K562 (cell line): ENCODE results near the gene VAMP8. TPM values are rescaled to one million over a fixed set of nuclear protein-coding genes. Genes with fewer than 3 reads are reported as not detected.

ENCODE experiments used
- ATF1 ChIP-seq, 2 experiments: fragments of 450-650 bp in 1 of 2; IDR thresholded peaks; 2 replicates each; pipeline ENCODE4 v1.6.1; 2016; ENCODE audit warnings: missing compliant biosample characterization in 1 of 2, missing genetic modification characterization in 1 of 2
- BRD4 ChIP-seq: fragments of 200-600 bp; sonication (generic); IDR thresholded peaks from 2 replicates; pipeline ENCODE4 v1.6.1; 2017; ENCODE audit warnings: inconsistent platforms
- EHMT2 ChIP-seq: fragments of 450-650 bp; IDR thresholded peaks from 2 replicates; pipeline ENCODE4 v1.6.1; 2018; ENCODE audit warnings: antibody characterized with exemption
- ELF1 ChIP-seq: fragments of 200-800 bp; sonication (Bioruptor generic); IDR thresholded peaks from 2 replicates; pipeline ENCODE4 v1.6.1; 2016; ENCODE audit warnings: missing genetic modification characterization, missing compliant biosample characterization
- EP400 ChIP-seq: fragments of 450-650 bp; IDR thresholded peaks from 2 replicates; pipeline ENCODE4 v1.6.1; 2017; ENCODE audit warnings: antibody characterized with exemption, mild to moderate bottlenecking, moderate library complexity
- ERF ChIP-seq: fragments of 450-650 bp; formaldehyde crosslinking; IDR thresholded peaks from 2 replicates; pipeline ENCODE4 v1.4.0; 2020; ENCODE audit warnings: mild to moderate bottlenecking, mixed read lengths
- ESRRA ChIP-seq: fragments of 450-650 bp; IDR thresholded peaks from 2 replicates; pipeline ENCODE4 v1.6.1; 2014; ENCODE audit warnings: low read depth, mild to moderate bottlenecking, moderate library complexity, borderline replicate concordance
- ETV1 ChIP-seq: fragments of 450-650 bp; conservative IDR thresholded peaks from 2 replicates; pipeline ENCODE4 v1.6.1; 2016; ENCODE audit warnings: missing genetic modification characterization, control low read depth, low read depth, missing compliant biosample characterization
- GTF2B ChIP-seq: IDR thresholded peaks from 2 replicates; pipeline ENCODE4 v1.6.1; 2011; ENCODE audit not compliant: insufficient read length; ENCODE audit errors: extremely low read depth
- KAT8 ChIP-seq: fragments of 450-650 bp; IDR thresholded peaks from 2 replicates; pipeline ENCODE4 v1.6.1; 2016; ENCODE audit warnings: low read depth, mild to moderate bottlenecking
- L3MBTL2 ChIP-seq: fragments of 450-650 bp; IDR thresholded peaks from 2 replicates; pipeline ENCODE4 v1.6.1; 2016; ENCODE audit warnings: mild to moderate bottlenecking, moderate library complexity
- MAZ ChIP-seq, 2 experiments: fragments of 450-650 bp in 1 of 2; sonication (generic) in 1 of 2; formaldehyde crosslinking; IDR thresholded peaks in 1 of 2; conservative IDR thresholded peaks in 1 of 2; 2 replicates each; pipeline versions ENCODE4 v1.4.0 to v1.5.0; 2020; ENCODE audit warnings: mild to moderate bottlenecking in 1 of 2, missing genetic modification reagents in 1 of 2
- NBN ChIP-seq: fragments of 450-650 bp; IDR thresholded peaks from 2 replicates; pipeline ENCODE4 v1.6.1; 2016; ENCODE audit warnings: low read depth, mild to moderate bottlenecking
- NR1H2 ChIP-seq: sonication (generic); formaldehyde crosslinking; IDR thresholded peaks from 2 replicates; pipeline ENCODE4 v1.4.0; 2020; ENCODE audit warnings: mild to moderate bottlenecking, missing genetic modification reagents
- PHF21A ChIP-seq: fragments of 450-650 bp; IDR thresholded peaks from 2 replicates; pipeline ENCODE4 v1.6.1; 2017; ENCODE audit warnings: low read depth, borderline replicate concordance
- PREB ChIP-seq: sonication (generic); formaldehyde crosslinking; IDR thresholded peaks from 2 replicates; pipeline ENCODE4 v1.8.1; 2023; ENCODE audit warnings: mild to moderate bottlenecking, missing genetic modification reagents
- SMARCA4 ChIP-seq: fragments of 450-650 bp; IDR thresholded peaks from 2 replicates; pipeline ENCODE4 v1.6.1; 2016
- TBL1XR1 ChIP-seq, 2 experiments: IDR thresholded peaks; 2 replicates each; pipeline ENCODE4 v1.6.1; 2012; ENCODE audit warnings: improper control_type of control experiment in 2 of 2, low read length in 2 of 2, mild to moderate bottlenecking in 1 of 2
- ZBTB17 ChIP-seq: fragments of 450-650 bp; formaldehyde crosslinking; IDR thresholded peaks from 2 replicates; pipeline ENCODE4 v1.4.0; 2020; ENCODE audit warnings: mild to moderate bottlenecking
- ZNF263 ChIP-seq: sonication (generic); formaldehyde crosslinking; IDR thresholded peaks from 2 replicates; pipeline ENCODE4 v1.8.0; 2022; ENCODE audit warnings: mild to moderate bottlenecking, missing genetic modification reagents, borderline replicate concordance
- ZNF282 ChIP-seq: sonication (generic); formaldehyde crosslinking; IDR thresholded peaks from 2 replicates; pipeline ENCODE4 v1.8.1; 2023; ENCODE audit warnings: missing genetic modification reagents
- ZNF445 ChIP-seq: fragments of 250-450 bp; sonication (Bioruptor Pico); IDR thresholded peaks from 2 replicates; pipeline ENCODE4 v1.4.0; 2020; ENCODE audit warnings: low read depth, mild to moderate bottlenecking, moderate library complexity
- ZNF589 ChIP-seq: fragments of 200-800 bp; sonication (Bioruptor generic); IDR thresholded peaks from 2 replicates; pipeline ENCODE4 v1.6.1; 2016; ENCODE audit warnings: low read depth, missing genetic modification characterization, missing compliant biosample characterization
- polyA plus RNA-seq, 8 experiments: library from polyadenylated mRNA; depleted of rRNA in 4 of 8; stranded (reverse) in 5 of 8; unstranded in 3 of 8; fragments of >200 nt; fragmentation: Nextera tagmentation in 2 of 8; fragmentation: Illumina TruSeq in 1 of 8; extraction: Ambion mirVana in 2 of 8; extraction: Trizol in 1 of 8; gene quantifications; 2 replicates each; pipeline versions ENCODE4 v1.2.1 to v1.2.3, GENCODE V29; 2011 to 2014; ENCODE audit warnings: inconsistent platforms in 1 of 8, missing spikeins in 1 of 8
- total RNA-seq, 7 experiments: library from RNA; depleted of rRNA in 6 of 7; stranded (reverse); fragments of >200 nt in 6 of 7; fragmentation: Illumina TruSeq in 2 of 7; extraction: Trizol in 2 of 7; gene quantifications; 2 replicates each; pipeline versions ENCODE4 v1.2.1 to v1.2.3, GENCODE V29; 2011 to 2021; ENCODE audit warnings: low replicate concordance in 1 of 7
- TF ChIP-seq, protein P1 (sequence below): fragments of 250-450 bp; sonication (Bioruptor Pico); IDR thresholded peaks from 2 replicates; pipeline ENCODE4 v1.5.0; 2021
- TF ChIP-seq, protein P2 (sequence below): fragments of 450-650 bp; formaldehyde crosslinking; IDR thresholded peaks from 2 replicates; pipeline ENCODE4 v1.4.0; 2020; ENCODE audit warnings: mild to moderate bottlenecking
- TF ChIP-seq, protein P3 (sequence below): fragments of 450-650 bp; conservative IDR thresholded peaks from 2 replicates; pipeline ENCODE4 v1.6.1; 2016; ENCODE audit warnings: missing genetic modification characterization, low read depth, mild to moderate bottlenecking, missing compliant biosample characterization, moderate library complexity

The VAMP8 gene
- total and polyA plus RNA-seq, 9 of the 15 experiments (the other 6 are each of a cell fraction or from before 2014, with no cell fraction given) = 107 to 571 (median 248) TPM

- TF ChIP-seq ZNF589 (no peak), PHF21A (no peak), ZNF445 (CRISPR knock-in tag) (no peak), TBL1XR1 (IDR thresholded peaks at IDR 0.05; ENCODE audit: low read length in 2 of 2) (no peak), ZNF282 (CRISPR knock-in tag) (no peak), GTF2B (no peak), SMARCA4 (no peak), ELF1 (tag) (no peak), PREB (no peak), ESRRA (no peak), ATF1 (CRISPR knock-in tag; IDR thresholded peaks at IDR 0.05) (no peak), ATF1 (tag; IDR thresholded peaks at IDR 0.05) (no peak), ZBTB17 (CRISPR knock-in tag) (no peak; the same call in 1 of the 2 replicates), BRD4 (no peak), NBN (no peak), ERF (no peak), MAZ (CRISPR knock-in tag; conservative IDR thresholded peaks at IDR 0.05 in 1 of 2, IDR thresholded peaks at IDR 0.05 in 1 of 2) (no peak), NR1H2 (CRISPR knock-in tag) (no peak), L3MBTL2 (no peak), ETV1 (tag) (no peak), EHMT2 (0 out of 2 replicates have a peak, but pooled peaks have one; percentile 1), ZNF263 (CRISPR knock-in tag) (0 out of 2 replicates have a peak, but pooled peaks have one; percentile 34), EP400 (0 out of 2 replicates have a peak, but pooled peaks have one; percentile 9), KAT8 (no peak)
- TF ChIP-seq, protein P1, sequence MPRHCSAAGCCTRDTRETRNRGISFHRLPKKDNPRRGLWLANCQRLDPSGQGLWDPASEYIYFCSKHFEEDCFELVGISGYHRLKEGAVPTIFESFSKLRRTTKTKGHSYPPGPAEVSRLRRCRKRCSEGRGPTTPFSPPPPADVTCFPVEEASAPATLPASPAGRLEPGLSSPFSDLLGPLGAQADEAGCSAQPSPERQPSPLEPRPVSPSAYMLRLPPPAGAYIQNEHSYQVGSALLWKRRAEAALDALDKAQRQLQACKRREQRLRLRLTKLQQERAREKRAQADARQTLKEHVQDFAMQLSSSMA (CRISPR knock-in tag) = no peak
- TF ChIP-seq, protein P2, sequence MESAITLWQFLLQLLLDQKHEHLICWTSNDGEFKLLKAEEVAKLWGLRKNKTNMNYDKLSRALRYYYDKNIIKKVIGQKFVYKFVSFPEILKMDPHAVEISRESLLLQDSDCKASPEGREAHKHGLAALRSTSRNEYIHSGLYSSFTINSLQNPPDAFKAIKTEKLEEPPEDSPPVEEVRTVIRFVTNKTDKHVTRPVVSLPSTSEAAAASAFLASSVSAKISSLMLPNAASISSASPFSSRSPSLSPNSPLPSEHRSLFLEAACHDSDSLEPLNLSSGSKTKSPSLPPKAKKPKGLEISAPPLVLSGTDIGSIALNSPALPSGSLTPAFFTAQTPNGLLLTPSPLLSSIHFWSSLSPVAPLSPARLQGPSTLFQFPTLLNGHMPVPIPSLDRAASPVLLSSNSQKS (CRISPR knock-in tag) = no peak
- TF ChIP-seq, protein P3, sequence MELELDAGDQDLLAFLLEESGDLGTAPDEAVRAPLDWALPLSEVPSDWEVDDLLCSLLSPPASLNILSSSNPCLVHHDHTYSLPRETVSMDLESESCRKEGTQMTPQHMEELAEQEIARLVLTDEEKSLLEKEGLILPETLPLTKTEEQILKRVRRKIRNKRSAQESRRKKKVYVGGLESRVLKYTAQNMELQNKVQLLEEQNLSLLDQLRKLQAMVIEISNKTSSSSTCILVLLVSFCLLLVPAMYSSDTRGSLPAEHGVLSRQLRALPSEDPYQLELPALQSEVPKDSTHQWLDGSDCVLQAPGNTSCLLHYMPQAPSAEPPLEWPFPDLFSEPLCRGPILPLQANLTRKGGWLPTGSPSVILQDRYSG (tag) = no peak
Observed at GRCh38 chr2:85596026-85596333, 18.6 kb downstream of the VAMP8 start (continued).
